ENCODE measurements around the gene FRS2.

The FRS2 gene

DNA sequence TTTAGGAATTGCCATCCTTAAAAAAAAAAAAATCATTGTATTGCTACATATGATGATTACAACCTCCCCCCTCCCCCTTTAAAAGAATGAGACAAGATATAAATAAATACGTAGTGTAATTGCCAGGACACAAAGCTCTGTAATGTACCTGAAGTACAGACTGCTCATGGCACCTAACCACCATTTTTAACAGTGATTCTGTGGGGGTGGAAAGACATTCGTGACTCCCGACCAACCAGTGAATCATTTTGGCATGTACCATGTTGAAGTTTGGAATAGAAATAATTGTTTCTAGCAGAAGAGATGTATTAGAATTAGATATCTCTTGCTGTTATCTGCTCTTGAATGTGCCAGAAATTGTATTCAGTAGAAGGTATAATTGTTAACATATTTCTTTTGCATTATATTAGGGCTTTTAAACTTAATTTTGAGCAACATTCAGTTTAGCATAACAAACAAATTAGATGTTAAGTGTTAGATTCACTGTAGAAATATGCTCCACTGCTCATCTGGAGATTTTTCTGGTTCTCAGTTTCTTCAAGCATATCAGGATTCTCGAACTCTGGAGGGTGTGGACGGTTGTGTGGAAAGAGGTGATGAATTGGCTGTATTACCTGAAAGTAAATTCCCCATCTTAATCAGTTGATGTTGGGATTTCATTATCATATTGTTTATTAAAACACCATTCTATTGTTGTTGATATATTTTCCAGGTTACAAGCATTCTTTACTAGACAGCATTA, 31.1 kb downstream of the FRS2 start:
- no peak for DNase-seq (ENCODE audit: low read depth, low spot score)

DNA sequence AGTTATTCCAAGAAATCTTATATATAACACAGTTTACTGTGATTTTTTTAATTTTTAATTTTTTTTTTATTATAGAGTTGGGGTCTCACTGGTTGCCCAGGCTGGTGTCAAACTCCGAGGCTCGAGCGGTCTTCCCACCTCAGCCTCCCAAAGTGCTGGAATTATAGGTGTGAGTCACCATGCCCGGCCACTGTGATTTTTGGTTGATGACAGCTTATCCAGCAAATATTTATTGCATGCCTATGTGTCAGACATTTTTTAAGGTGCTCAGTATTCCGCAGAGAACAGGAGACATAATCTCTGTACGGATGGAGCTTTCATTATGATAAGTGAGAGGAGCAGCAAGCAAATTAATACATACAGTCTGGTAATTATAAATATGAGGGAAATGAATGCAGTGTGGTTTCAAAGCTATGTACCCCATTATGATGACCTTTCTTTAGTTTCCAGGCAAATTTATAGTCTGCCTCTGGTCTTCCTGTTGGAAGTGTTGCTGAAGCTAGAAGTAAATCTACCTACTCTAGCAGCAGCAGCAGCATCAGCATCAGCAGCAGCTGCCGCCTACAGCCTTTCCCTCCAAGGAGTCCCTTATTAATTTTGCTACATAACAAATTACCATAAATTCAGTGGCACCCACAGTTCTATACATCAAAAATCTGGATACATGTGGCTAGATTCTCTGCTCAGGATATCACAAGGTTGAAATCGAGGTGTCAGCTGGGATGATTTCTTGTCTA, 32.3 kb downstream of the FRS2 start:
- DNase-seq (ENCODE audit: low read depth, low spot score), result no peak

DNA sequence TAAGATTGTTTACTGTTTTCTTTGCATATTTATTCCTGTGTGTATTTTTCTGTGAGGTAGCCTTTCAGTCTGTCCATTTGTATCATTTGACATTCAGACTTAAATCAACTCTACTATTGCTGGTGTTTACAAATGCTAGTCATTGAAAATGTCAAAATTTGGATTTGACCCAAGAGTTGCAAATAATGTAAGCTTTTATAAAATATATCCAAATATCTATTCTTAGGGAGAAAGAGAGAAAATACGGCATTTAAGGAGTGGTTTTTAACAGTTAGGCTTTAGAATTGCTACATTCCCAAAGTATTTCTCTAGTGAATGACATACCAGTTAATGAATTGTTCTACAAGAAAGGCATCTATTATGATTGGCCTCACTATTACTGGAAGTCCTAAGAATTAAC, 37.9 kb downstream of the FRS2 start:
- no peak for DNase-seq (ENCODE audit: low read depth, low spot score)

DNA sequence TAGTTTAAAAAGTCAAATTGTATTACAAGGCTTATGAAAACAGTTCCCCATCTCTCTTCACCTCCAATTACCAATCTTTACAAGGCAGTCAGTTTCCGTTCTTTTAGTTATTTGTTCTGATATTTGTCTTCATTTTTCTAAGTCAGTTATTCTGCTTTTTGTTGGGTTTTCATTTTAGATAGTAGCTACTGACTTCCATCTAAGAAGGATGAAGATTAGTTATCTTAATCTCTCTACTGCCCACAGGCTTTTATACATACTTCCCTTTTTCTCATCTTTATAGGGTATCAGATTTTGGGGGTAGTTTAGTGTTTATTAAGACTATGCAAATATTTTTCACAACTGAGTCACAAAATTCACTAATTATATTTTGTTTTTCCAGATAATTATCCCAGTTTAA, 38.4 kb downstream of the FRS2 start:
- no peak for DNase-seq (ENCODE audit: low read depth, low spot score)

DNA sequence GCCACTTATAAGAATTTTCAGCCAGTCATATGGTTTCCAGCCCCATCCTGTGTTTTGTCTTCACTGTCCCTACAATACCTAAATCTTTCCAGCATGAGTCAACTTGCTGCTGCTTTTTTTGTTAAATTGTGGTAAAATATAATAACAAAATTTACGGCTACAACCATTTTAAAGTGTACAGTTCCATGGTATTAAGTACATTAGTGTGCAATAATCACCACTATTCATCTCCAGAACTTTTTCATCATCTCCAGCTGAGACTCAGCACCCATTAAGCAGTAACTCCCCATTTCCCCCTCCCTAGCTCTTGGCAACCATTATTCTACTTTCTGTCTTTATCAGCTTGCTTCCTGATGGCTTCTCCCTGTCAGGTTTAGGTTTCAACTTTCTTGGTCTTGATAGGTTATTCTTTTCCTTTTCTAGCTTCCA, 39.1 kb downstream of the FRS2 start:
- no peak for DNase-seq (ENCODE audit: low read depth, low spot score)

DNA sequence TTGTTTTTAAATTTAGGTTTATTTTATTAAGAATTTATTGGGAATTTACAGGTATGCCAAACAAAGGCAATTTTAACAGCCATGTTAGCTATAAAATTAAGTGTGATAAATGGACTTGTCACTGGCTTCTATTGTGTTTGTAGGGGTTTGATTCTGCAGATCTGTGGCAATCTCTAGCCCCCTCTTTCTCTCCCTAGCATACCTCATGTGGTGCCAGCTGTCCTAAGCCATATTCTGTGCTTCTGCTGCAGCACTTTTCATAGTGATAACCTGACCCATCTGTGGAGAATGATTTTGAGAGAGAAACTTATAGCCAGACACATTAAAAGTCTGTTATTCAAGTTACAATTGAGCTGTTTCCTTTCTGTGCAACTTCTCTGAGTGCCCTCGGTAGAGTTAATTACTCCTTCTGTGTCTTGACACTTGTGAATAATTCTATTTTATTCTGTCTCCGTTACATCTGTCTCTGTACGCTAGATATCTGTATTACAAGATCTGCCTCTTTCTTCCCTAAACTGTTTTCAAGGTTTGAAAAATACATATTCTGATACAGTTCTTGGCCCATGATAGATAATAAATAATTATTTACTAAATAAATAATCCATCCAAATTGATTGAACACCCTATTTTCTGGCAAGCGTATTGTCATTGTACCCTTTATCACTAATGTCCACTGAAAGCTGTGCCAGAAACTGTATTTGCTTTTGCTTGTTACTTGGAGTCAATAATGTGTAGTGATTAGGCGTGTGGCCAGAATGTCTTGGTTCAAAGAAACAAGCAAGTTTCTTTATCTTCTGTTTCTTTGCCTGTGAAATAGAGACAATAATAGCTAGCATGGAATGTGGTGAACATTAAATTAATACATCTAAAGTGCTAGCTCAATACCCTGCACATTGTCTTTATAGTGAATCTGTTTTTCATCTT, 40.0 kb downstream of the FRS2 start:
- DNase-seq (ENCODE audit: low read depth, low spot score), result no peak

DNA sequence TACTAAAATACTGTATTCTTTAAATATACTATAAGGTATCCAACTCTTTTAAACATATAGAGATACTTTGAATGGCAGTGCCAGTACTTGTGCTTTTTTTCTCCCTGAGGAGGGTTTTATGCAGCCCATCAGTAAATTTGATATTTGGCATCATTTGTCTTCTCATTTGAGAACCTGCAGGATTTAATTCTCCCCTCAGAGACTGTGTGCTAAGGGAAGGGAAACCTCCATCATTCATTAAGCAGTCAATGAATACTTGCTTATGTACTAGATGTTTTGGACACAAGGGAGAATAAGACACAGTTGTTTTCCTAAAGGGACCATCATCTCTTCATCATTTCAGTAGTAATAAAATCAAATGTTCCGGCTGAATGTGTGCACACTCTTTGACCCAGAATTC, 40.8 kb downstream of the FRS2 start:
- no peak for DNase-seq (ENCODE audit: low read depth, low spot score)

DNA sequence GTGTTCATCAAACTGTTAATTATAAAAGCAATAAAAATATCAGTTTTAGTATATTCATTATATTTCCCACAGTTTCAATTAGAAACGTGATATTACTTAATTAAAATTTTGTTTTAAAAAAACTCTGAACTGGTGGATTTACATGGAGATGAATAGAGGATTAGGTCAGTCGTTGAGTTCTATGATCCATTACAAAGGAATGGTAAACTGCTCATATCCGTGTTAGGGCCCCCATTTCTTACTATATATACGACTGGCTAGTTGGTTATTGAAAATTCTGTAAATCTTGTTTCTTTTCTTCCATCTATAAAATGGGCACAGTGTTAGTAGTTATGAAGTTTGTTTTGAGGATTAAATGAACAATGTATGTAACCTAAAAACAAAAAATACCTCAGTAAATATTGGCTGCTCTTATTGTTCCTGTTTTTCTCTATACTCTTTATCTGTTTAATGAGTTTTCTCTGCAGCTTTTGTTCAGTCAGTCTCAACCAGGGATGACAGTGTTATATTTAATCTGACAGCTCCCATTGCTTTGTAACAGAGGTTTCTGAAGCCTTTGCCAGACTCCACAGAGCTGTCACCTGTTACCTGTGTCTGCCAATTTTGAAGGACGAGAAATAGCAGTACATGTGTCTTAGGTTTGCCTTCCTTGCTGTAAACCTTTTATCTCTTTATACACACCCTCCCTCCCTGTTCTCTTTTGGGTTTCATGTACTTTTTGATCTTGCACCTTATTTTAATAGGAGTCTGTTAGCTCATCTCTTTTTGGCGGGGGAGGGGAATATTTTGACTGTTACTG, 41.5 kb downstream of the FRS2 start:
- no peak for DNase-seq (ENCODE audit: low read depth, low spot score)

DNA sequence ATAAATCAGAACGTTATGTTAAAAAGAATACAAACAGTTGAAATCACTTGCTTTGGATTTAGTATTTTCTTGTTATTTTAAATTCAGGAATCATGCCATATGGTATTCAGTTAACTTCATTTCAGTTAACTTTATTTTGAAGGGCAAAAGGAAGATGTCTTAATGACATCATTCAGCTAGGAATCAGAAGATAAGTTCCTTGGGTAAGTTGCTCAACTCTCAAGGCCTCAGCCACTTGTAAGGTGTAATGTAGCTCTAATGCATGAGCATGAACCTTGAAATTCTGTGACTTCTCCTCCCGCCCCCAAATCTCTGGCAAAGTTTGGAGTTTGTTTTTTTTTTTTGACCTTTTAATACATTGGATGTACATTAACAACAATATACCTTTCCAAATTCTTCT, 42.6 kb downstream of the FRS2 start:
- DNase-seq (ENCODE audit: low read depth, low spot score), result no peak

DNA sequence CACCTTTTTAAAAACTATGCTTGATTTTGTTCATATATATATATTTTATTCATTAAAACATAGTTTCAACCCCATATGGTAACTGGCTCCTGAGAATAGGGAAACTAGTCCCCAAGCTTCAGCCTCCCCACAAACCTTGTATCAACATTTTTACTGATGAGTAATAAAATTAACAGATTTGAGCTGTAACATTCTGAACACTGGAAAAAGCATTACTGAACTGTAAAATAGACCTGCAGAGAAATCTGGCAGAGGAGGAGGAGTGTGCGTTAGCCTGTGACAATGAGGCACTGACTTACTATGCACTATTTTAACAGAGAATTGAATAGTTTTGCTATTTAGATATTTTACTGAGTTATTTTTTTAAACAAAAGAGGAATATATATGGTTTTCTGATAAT, 43.1 kb downstream of the FRS2 start:
- DNase-seq (ENCODE audit: low read depth, low spot score), result no peak

DNA sequence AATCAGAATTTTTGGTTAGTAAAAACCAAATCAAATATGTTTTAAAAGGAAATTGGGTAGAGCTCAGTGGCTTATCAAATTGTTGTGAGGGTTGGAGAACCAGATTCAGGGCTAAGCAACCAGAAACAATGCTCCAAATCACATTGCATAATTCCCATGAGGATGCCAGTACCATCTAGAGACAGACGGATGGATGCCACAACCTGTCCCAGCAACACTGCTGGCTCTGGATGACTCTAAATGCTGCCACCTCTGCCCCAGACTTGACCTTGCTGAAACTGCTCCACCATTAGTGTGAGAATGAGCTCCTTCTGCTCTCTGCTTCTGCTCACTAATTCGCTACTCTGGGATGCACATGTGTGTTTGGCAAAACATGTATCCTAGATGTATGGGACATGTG, 43.9 kb downstream of the FRS2 start:
- DNase-seq (ENCODE audit: low read depth, low spot score), result no peak

DNA sequence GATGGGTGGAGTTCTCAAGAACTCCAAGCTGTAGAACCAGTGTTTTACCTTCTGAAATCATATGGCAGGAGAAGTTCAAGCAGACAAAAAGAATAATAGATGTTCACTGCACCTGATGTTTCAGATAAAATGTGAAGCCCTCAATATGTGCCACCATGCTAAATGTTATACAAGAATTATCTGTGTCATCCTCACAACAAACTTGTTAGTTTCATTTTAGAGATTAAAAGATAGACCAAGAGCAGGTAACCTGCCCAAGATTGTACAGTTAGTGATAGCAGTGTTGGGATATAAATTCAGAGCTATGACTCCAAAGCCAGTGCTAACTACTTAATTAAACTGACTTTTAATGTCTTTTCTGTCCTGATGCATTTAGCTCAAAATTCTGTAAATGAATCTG, 44.7 kb downstream of the FRS2 start:
- no peak for DNase-seq (ENCODE audit: low read depth, low spot score)

DNA sequence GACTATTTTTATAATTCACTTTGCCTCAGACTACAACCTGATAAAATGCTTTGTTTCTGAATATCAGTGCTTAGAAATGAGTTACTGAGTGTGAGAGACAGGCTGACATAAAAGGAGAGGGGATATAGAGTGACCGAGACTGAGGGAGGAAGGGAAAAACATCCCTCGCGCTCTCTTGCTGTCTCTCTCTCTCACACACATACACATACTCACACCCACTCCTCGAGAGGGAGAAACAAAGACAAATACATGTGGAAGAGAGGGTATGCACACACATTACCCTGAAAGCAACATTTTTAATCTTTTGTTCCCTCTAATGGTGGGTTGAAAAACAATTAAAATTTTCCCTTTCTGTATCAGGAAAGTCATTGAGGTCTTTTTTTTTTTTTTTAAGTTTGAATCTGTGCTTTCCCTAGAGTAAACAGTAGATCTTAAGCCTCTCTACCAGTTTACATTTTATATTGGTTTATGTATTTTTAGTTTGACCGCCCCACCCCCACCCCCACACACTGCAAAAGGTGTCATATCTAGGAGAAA, 45.3 kb downstream of the FRS2 start:
- DNase-seq (ENCODE audit: low read depth, low spot score), result no peak

DNA sequence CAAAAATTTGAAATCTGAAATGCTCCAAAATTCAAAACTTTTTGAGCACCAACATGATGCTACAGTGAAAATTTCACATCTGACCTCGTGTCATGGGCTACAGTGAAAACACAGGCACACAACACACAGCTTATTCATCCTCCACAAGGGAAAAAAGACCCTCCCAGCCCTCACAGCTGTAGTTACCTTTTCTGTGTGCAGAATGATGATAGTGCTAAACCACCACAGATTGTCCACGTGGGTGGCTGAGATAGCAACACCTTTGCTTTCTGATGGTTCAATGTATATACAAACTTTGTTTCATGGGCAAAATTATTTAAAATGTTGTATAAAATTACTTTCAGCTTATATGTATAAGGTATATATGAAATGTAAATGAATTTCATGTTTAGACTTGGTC, 46.8 kb downstream of the FRS2 start:
- no peak for DNase-seq (ENCODE audit: low read depth, low spot score)

DNA sequence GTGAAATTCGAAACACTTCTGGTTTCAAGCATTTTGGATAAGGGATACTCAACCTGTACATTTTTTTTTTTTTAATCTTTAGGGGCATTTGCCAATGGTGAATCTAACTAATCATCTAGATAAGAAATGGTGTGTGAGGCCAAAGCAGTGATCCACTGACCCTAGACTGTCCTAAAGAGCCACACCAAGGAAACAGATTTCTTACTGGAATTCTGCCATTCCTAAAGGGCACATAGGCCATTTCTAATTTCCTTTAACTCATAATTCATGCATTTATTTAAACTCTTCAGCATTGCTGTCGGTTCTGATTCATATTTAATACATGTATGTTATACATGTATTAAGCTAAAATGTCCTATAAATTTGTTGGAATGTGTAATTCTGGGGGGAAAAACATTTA, 47.2 kb downstream of the FRS2 start:
- DNase-seq (ENCODE audit: low read depth, low spot score), result no peak

DNA sequence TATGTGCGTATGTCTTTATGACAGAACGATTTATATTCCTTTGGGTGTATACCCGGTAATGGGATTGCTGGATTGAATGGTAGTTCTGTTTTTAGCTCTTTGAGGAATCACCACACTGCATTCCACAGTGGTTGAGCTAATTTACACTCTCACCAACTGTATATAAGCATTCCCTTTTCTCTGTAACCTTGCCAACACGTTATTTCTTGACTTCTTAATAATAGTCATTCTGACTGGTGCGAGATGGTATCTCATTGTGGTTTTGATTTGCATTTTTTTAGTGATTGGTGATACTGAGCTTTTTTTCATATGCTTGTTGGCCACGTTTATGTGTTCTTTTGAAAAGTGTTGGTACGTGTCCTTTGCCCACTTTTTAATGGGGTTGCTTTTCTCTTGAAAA, 49.7 kb downstream of the FRS2 start:
- no peak for DNase-seq (ENCODE audit: low read depth, low spot score)

DNA sequence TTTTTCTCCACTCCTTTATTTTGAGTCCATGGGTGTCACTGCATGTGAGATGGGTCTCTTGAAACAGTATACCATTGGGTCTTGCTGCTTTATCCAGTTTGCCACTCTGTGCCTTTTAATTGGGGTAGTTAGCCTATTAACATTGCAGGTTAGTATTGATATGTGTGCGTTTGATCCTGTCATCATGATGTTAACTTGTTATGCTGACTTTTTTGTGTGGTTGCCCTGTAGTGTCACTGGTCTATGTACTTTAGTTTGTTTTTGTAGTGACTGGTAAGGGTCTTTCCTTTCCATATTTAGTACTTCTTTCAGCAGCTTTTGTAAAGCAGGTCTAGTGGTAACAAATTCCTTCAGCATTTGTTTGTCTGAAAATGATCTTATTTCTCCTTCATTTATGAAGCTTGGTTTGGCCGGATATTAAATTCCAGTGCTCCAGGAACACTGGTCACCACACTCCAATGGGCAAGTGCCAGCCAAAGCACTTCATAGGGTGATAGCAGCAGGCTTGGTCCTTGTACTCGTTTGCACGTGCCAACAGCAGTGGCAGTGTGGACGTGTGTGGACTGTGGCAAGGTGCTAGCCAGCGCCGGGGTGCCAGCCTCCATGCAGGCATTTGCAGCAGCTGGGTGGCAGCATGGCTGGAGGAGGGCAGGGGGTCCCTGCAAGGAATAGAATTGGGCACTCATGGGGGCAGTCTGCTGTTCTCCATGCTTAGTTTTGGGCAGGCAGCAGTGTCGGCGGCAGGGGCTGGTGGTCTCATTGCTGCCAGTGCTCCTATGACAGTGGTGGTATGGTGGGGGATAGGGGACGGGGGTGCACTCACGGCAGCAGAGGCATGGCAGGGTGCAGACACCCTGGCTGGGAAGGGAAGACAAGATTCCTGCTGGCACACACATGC, 53.5 kb downstream of the FRS2 start:
- DNase-seq (ENCODE audit: low read depth, low spot score), result no peak

DNA sequence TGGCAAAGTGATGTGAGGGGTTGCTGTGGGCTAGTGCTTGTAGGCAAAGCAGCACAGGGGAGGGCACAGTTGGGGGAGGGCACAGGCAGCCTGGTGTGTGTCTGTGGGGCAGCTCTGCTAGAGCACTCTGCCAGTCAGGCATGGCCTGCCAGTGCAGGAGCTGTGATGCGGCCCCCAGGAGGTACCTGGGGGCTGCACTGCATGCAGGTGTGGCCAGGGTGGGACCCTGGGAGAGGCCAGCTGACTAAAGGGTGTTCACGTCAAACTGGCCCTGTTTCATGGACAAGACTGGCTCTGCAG, 54.1 kb downstream of the FRS2 start:
- DNase-seq (ENCODE audit: low read depth, low spot score), result no peak

DNA sequence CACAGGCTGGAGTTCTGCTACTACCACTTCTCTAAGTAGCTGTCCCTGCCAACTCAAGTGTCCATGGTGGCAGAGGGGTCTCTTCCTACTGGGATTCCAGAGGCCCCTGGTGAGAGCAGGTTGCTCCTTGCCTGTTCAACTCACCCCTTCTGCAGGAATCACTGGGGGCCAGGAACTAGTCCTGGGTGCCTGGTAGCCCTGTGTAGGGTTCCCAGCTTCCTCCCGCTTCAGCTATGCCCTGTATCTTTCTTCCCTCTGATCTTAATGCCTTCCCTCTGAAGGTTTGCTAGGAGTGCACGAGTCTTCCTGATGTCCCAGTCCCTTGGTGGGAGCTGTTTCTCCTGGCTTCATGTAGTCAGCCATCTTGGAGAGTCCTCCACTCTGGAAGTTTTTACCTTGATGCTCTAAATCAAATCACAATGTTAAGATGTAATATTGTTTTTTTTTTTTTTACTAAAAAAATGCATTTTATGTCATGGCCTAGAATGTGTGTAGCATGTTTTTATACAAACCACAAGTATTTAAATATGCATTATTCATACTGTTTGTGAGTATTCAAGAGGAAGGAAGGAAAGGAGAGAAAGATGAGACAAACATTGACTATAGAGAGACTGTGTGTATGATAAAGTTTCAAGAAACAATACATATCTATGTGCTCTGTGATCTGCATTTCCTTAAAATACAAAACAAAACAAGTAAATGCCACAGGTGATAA, 54.7 kb downstream of the FRS2 start:
- DNase-seq (ENCODE audit: low read depth, low spot score), result no peak

Measured in activated naive CD8-positive, alpha-beta T cell treated with anti-CD3 and anti-CD28 coated beads, Interleukin-2, amount 50 U/mL, for 16 hours (primary cell).